ENCODE results near the gene IFT81.
"Not testable (repeated sequence)": the region's sequence is repeated elsewhere in the genome, so short reads cannot be mapped to it uniquely, and the experiment has no call there.

IFT81 gene

GRCh38 chr12:110224379-110225304 is 100.5 kb downstream of the IFT81 start:
- H3K4me3 ChIP-seq (ENCODE audit: insufficient read depth, low read length, poor library complexity, severe bottlenecking) = no peak overlapping the region
- no peaks in the 10 kb centered on the region for H3K9me3 ChIP-seq (ENCODE audit: insufficient read depth, low read length)
- H3K9me2 ChIP-seq (replicated peaks; ENCODE audit: insufficient read depth, low read length) = no peaks in the 10 kb centered on the region
- H3K79me2 ChIP-seq (ENCODE audit: insufficient read depth, low read length) = no peaks in the 10 kb centered on the region
- TF ChIP-seq CTCF (IDR thresholded peaks at IDR 0.05; ENCODE audit: insufficient read depth, low read length, poor library complexity, severe bottlenecking) = no peak
- no peak for TF ChIP-seq EZH2phosphoT487 (conservative IDR thresholded peaks at IDR 0.05; ENCODE audit: low read length)
- H3K4me2 ChIP-seq (ENCODE audit: low read depth, low read length, poor library complexity, severe bottlenecking) = no peak overlapping the region
- H2AFZ ChIP-seq (ENCODE audit: low read depth, low read length, severe bottlenecking) = no peak overlapping the region
- H4K20me1 ChIP-seq (ENCODE audit: low read depth, low read length) = no peaks in the 10 kb centered on the region
- H3K9ac ChIP-seq (ENCODE audit: low read length) = no peak overlapping the region
- H3F3A ChIP-seq (ENCODE audit: insufficient read depth) = no peaks in the 10 kb centered on the region
- no peaks in the 10 kb centered on the region for H3K36me3 ChIP-seq (ENCODE audit: low read length)
- H3K27ac ChIP-seq (ENCODE audit: low read depth, low read length) = no peak overlapping the region
- H3K27me3 ChIP-seq (ENCODE audit: low read length) = no peaks in the 10 kb centered on the region

DNA sequence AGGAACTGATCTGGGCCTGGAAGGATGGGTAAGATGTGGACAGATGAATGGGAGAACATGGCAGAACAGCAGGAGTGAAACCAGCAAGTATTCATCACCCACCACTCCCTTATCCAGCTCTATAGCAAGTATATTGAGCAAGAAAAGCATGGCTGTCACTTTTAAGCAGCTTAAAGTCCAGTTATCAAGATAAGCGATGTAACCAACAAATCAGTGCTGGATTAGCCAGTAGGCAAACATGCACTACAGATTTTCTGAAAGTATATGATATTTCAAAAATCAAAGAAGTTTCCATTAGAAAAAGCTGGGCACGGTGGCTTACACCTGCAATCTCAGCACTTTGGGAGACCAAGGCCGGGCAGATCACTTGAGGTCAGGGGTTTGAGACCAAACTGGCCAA is 103.0 kb downstream of the IFT81 start:
- Histone ChIP-seq H3F3A (ENCODE audit: insufficient read depth) (no peaks in the 10 kb centered on the region), H3K27me3 (ENCODE audit: low read length) (no peaks in the 10 kb centered on the region), H4K20me1 (ENCODE audit: low read depth, low read length) (no peaks in the 10 kb centered on the region), H3K4me3 (ENCODE audit: insufficient read depth, low read length, poor library complexity, severe bottlenecking) (no peak overlapping the region), H3K36me3 (ENCODE audit: low read length) (no peaks in the 10 kb centered on the region), H2AFZ (ENCODE audit: low read depth, low read length, severe bottlenecking) (no peak overlapping the region), H3K9me2 (replicated peaks; ENCODE audit: insufficient read depth, low read length) (no peaks in the 10 kb centered on the region), H3K4me2 (ENCODE audit: low read depth, low read length, poor library complexity, severe bottlenecking) (no peak overlapping the region), H3K27ac (ENCODE audit: low read depth, low read length) (no peak overlapping the region), H3K79me2 (ENCODE audit: insufficient read depth, low read length) (no peaks in the 10 kb centered on the region), H3K9ac (ENCODE audit: low read length) (no peak overlapping the region), H3K9me3 (ENCODE audit: insufficient read depth, low read length) (no peaks in the 10 kb centered on the region)
- no peak for TF ChIP-seq CTCF (IDR thresholded peaks at IDR 0.05; ENCODE audit: insufficient read depth, low read length, poor library complexity, severe bottlenecking)

- H3K79me2 ChIP-seq (ENCODE audit: insufficient read depth, low read length); H2AFZ ChIP-seq (ENCODE audit: low read depth, low read length, severe bottlenecking); H3K27me3 ChIP-seq (ENCODE audit: low read length); H3K9ac ChIP-seq (ENCODE audit: low read length); H4K20me1 ChIP-seq (ENCODE audit: low read depth, low read length); H3K27ac ChIP-seq (ENCODE audit: low read depth, low read length); H3F3A ChIP-seq (ENCODE audit: insufficient read depth); H3K4me3 ChIP-seq (ENCODE audit: insufficient read depth, low read length, poor library complexity, severe bottlenecking); H3K9me2 ChIP-seq (replicated peaks; ENCODE audit: insufficient read depth, low read length); H3K9me3 ChIP-seq (ENCODE audit: insufficient read depth, low read length); H3K36me3 ChIP-seq (ENCODE audit: low read length); H3K4me2 ChIP-seq (ENCODE audit: low read depth, low read length, poor library complexity, severe bottlenecking): not testable (repeated sequence)
These were observed 104.2 kb downstream of the IFT81 start for GRCh38 chr12:110228348-110228747.

DNA sequence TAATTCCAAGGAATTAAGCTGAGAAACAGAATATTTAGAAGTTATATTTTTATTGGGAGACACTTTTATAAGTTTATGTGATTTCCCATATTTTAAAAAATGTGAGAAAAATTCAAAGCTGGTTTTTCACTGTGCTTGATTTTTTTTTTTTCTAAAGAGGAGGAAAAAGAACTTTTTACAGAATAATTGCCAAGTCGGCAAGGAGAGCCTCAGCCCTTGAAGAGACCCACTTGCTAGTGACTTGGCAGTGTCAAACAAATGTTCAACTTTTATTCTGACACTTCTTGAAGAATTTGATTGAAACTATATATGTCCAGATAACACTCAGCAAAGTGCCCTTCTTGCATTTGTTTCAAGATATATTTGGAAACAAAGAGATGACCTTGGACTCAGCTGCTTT is 104.6 kb downstream of the IFT81 start:
- Histone ChIP-seq H3K36me3 (ENCODE audit: low read length) (no peaks in the 10 kb centered on the region), H4K20me1 (ENCODE audit: low read depth, low read length) (no peaks in the 10 kb centered on the region), H3K4me2 (ENCODE audit: low read depth, low read length, poor library complexity, severe bottlenecking) (no peak overlapping the region), H3F3A (ENCODE audit: insufficient read depth) (no peaks in the 10 kb centered on the region), H3K9ac (ENCODE audit: low read length) (no peak overlapping the region), H3K27ac (ENCODE audit: low read depth, low read length) (no peak overlapping the region), H3K27me3 (ENCODE audit: low read length) (no peaks in the 10 kb centered on the region), H3K9me2 (replicated peaks; ENCODE audit: insufficient read depth, low read length) (no peaks in the 10 kb centered on the region), H2AFZ (ENCODE audit: low read depth, low read length, severe bottlenecking) (no peak overlapping the region), H3K79me2 (ENCODE audit: insufficient read depth, low read length) (no peaks in the 10 kb centered on the region), H3K4me3 (ENCODE audit: insufficient read depth, low read length, poor library complexity, severe bottlenecking) (no peak overlapping the region), H3K9me3 (ENCODE audit: insufficient read depth, low read length) (no peaks in the 10 kb centered on the region)
- TF ChIP-seq EZH2phosphoT487 (conservative IDR thresholded peaks at IDR 0.05; ENCODE audit: low read length) = no peak
- TF ChIP-seq CTCF (IDR thresholded peaks at IDR 0.05; ENCODE audit: insufficient read depth, low read length, poor library complexity, severe bottlenecking) = no peak
